Measurements from ENCODE around the gene CALM3. TPM values are rescaled to one million over a fixed set of nuclear protein-coding genes. Genes with fewer than 3 reads are reported as not detected.

CALM3 gene
- total RNA-seq, 1 experiment from 2014 or later: 343 TPM

DNA sequence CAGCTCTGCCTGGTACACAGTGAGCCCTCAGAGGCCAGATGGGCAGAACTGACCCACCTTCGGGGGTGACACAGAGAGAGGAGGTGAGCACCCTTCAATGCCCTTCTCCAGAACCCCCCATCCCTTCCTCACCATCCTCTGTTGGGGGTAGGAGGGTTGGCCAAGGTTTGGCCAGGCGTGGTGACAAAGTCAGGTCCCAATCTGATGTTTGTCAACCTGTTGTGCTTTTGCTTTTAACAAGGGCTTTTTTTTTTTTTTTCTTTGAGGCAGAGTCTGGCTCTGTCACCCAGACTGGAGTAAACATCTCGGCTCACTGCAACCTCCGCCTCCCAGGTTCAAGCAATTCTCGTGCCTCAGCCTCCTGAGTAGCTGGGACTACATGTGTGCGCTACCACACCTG lies 16.5 kb downstream of the CALM3 start:
- Histone ChIP-seq H3K14ac (ENCODE audit: insufficient read depth, low read length) (no peak overlapping the region), H3K4ac (ENCODE audit: low read depth, low read length) (no peak overlapping the region), H2BK15ac (ENCODE audit: low read depth, low read length) (no peak overlapping the region), H3K23me2 (ENCODE audit: insufficient read length, low read depth, low read length, poor library complexity, severe bottlenecking) (no peaks in the 10 kb centered on the region), H2AK5ac (ENCODE audit: insufficient read length, low read length) (no peak overlapping the region), H4K8ac (replicated peaks; ENCODE audit: insufficient read length, low read depth, low read length) (no peak overlapping the region), H2BK12ac (ENCODE audit: insufficient read length, low read depth, low read length) (no peak overlapping the region), H3K27ac (ENCODE audit: insufficient read length, low read depth, low read length) (no peak overlapping the region), H3K23ac (ENCODE audit: insufficient read length, low read depth, low read length) (no peak overlapping the region), H2BK20ac (ENCODE audit: low read depth, low read length, poor library complexity, severe bottlenecking) (no peak overlapping the region), H3K9me3 (ENCODE audit: control insufficient read depth, low read depth, low read length) (no peaks in the 10 kb centered on the region), H3K18ac (ENCODE audit: insufficient read length, low read depth, low read length) (no peak overlapping the region), H3K4me1 (ENCODE audit: insufficient read depth, low read length) (no peaks in the 10 kb centered on the region; the same call in 1 of the 2 replicates), H2AFZ (ENCODE audit: low read length) (no peak overlapping the region), H4K5ac (ENCODE audit: insufficient read length, low read depth, low read length) (no peak overlapping the region), H2BK120ac (ENCODE audit: low read depth, low read length, poor library complexity, severe bottlenecking) (no peak overlapping the region), H3T11ph (ENCODE audit: low read length) (no peak overlapping the region), H3K27me3 (ENCODE audit: insufficient read depth, low read length) (no peaks in the 10 kb centered on the region), H3K4me2 (ENCODE audit: insufficient read depth, insufficient read length, low read length) (no peak overlapping the region), H4K91ac (ENCODE audit: insufficient read length, low read depth, low read length) (no peak overlapping the region), H2BK5ac (ENCODE audit: insufficient read length, low read length) (no peak overlapping the region), H3K9ac (ENCODE audit: extremely low read depth, insufficient read length, low read length) (no peak overlapping the region), H3K79me2 (ENCODE audit: insufficient read depth, low read length) (no peaks in the 10 kb centered on the region), H3K79me1 (ENCODE audit: insufficient read depth, low read depth, low read length, poor library complexity, severe bottlenecking) (no peaks in the 10 kb centered on the region), H4K20me1 (ENCODE audit: control insufficient read depth, insufficient read depth, insufficient read length) (no peaks in the 10 kb centered on the region), H3K56ac (ENCODE audit: insufficient read length, low read depth, low read length) (no peak overlapping the region)
- TF ChIP-seq, protein P1, sequence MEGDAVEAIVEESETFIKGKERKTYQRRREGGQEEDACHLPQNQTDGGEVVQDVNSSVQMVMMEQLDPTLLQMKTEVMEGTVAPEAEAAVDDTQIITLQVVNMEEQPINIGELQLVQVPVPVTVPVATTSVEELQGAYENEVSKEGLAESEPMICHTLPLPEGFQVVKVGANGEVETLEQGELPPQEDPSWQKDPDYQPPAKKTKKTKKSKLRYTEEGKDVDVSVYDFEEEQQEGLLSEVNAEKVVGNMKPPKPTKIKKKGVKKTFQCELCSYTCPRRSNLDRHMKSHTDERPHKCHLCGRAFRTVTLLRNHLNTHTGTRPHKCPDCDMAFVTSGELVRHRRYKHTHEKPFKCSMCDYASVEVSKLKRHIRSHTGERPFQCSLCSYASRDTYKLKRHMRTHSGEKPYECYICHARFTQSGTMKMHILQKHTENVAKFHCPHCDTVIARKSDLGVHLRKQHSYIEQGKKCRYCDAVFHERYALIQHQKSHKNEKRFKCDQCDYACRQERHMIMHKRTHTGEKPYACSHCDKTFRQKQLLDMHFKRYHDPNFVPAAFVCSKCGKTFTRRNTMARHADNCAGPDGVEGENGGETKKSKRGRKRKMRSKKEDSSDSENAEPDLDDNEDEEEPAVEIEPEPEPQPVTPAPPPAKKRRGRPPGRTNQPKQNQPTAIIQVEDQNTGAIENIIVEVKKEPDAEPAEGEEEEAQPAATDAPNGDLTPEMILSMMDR (conservative IDR thresholded peaks at IDR 0.05): no peak
- Mint-ChIP-seq H3K4me1 (peaks cover 11 to 27% of the 10 kb centered on the region in 2 experiments; a peak in 3 of 4 replicates), H3K27ac (no peak overlapping the region), H3K36me3 (ENCODE audit: insufficient read depth in 1 of 3, low read depth in 3 of 3) (no peaks in the 10 kb centered on the region), H3K27me3 (ENCODE audit: low read depth) (peaks cover 11% of the 10 kb centered on the region), H3K4me3 (no peak overlapping the region), H3K9me3 (no peaks in the 10 kb centered on the region)
- no peak for DNase-seq
- WGBS (ENCODE audit: extremely low coverage, insufficient read length, low lambda C conversion rate): no CpG with 5 or more reads among the region's 6 CpGs

All from H9 (cell line).